Erythroblast (primary cell): ENCODE measurements around the gene TMEM170A.

Experiments used
- DNase-seq, 2 experiments: peaks; one replicate each; lab custom pipeline; 2025; lab: John Stamatoyannopoulos, UW
- GATA1 ChIP-seq: IDR thresholded peaks from 2 replicates; pipeline ENCODE4 v1.6.1; 2011; ENCODE audit warnings: low read depth, mild to moderate bottlenecking, control low read depth, low read length, moderate library complexity
- POLR2A ChIP-seq: IDR thresholded peaks from 2 replicates; pipeline ENCODE4 v1.6.1; 2011; ENCODE audit warnings: mild to moderate bottlenecking, low read length

Gene TMEM170A

DNA sequence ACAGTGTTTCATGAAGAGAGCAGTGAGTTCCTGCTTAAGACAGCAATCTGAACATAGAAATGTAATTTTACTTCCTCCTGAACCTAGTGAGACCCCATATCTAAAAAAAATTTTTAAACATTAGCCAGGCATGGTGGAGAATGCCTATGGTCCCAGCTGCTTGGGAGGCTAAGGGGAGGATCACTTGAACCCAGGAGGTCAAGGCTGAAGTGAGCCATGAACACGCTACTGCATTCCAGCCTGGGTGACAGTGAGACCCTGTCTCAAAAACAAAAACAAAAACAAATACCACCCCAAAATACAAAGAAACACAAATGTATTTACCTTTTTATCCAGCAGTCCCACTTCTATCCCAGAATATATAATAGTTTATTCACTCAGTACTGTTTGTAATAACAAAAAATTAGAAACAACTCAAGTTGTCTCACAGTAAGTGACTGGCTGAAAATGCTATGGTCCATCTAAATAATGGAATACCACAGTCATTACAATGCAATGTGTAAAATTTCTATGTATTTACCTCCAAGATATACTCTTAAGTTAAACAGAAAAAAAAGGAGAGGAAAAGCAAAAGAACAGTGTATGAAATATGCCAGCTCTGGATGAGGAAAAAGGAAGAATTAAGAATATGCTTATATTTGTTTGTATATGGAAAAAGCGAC is 47.5 kb downstream of the TMEM170A start:
- no peak for TF ChIP-seq GATA1
- no peak for TF ChIP-seq POLR2A
- no peak for DNase-seq

DNA sequence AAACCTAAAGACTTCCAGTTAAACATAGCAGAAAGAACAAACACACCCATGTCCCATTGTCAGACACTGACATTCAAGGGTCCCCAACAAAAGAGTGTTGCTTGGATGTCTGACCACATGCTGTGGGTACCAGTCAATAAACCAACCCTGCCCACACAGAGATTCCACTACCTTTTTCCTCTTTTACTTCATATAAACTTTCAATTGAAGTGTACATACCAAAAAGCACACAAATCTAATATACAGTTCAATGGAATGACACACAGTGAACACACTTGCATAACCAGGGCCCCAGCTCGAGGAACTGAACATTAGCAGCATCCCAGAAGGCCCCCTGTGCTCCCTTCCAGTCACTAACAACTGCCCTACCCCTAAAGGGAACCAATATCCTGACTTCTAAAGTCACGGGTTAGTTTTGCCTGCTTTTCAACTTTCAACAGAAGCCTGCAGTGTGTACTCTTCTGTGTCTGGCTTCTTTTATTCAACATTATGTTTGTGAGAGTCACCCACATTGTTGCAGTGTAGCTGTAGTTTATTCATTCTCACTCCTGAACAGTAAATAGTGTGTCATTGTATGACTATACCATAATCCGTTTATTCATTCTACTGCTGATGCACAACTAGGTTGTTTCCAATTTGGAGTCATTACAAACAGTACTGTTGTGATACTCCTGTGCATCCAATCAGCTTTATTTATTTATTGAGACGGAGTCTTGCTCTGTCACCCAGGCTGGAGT is 49.2 kb downstream of the TMEM170A start:
- DNase-seq, result peak in 1 of 2 experiments; percentile 38
- no peak for TF ChIP-seq POLR2A
- no peak for TF ChIP-seq GATA1

DNA sequence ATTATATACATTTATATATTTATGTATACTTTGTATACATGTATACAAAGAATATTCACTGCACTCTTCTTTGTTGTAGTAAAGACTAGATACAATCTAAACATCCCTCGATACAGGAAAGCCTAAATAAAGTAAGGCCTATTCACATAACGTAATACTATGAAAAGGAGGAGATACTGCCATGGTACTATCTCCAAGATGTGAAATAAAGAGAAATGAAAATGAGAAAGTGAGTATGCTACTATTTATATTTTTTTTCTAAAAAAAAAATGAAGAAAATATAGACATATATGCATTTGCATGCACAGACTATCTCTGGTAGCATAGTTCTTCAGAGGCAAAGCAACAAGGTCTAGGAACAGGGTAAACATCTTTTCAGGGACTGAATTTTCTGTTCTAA is 50.5 kb downstream of the TMEM170A start:
- TF ChIP-seq GATA1 (no peak), POLR2A (no peak)
- no peak for DNase-seq

DNA sequence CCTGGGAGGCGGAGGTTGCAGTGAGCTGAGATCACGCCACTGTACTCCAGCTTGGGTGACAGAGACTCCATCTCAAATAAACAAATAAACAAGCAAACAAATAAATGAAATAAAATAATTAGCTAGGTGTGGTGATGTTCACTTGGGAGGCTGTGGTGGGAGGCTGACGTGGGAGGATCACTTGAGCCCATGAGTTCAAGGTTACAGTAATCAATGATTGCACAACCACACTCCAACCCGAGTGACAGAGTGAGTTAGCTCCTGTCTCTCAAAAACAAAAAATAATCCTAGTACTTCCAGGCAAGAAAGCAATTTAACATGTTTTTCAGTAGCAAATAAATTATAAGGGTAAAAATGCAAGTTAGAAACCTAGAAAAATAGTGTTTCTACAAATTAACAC is 57.5 kb downstream of the TMEM170A start:
- no peak for DNase-seq
- TF ChIP-seq GATA1, result no peak
- no peak for TF ChIP-seq POLR2A

DNA sequence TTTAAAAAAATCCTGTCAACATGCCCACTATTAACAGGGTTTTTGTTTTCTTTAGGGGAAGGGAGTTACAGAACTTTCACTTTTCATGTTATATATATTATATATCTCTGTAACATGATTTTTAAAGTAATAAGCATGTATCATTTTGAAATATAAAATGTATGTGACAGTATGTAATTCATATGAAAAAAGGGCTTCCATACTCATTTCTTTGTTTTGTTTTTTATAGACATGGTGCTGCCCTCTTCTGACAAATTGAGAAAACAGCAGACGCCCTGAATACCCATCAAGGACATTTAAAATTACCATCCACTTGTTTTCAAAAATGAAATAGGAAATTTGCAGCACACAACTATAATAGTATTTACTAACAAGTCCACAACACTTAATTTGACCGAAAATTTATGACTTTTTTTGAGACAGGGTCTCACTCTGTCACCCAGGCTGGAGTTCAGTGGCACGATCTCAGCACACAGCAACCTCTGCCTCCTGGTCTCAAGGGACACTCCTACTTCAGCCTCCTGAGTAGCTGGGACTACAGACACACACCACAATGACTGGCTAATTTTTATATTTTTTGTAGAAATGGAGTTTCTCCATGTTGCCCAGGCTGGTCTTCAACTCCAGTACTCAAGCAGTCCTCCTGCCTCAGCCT is 61.5 kb downstream of the TMEM170A start:
- peak; percentile 52 to 73 for DNase-seq

DNA sequence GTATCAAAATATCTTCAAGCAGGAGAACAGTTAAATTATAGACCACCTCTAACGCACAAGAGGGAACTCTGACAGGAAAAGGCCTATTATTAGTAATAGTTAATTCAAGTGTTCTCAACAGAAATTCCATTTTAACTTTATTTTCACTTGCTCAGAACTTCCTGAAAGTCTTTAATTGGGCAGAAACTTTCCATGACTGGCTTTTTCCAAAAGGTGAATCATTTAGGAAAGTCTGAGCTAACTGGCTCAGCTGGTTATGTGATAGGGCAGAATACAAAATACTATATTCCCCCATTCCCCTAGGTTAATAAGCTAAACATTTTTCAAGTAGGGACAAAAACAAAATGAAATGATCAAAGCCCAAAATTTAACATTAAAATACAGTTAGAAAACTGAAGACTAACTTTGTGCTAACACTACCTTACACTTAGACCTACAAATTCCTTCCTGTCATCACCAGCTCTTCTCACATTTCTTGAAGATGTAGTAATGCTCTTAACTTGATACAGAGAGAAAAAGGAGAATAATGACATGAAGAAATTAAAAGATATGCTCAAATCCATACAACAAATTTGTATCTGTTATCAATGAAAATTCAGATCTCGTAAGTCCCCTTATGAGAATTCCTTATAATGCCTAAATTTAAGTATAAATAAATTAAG is 62.2 kb downstream of the TMEM170A start:
- no peak for DNase-seq

More for the DNA sequence above, 61.5 kb downstream of the TMEM170A start:
- TF ChIP-seq GATA1 (no peak), POLR2A (no peak)

DNA sequence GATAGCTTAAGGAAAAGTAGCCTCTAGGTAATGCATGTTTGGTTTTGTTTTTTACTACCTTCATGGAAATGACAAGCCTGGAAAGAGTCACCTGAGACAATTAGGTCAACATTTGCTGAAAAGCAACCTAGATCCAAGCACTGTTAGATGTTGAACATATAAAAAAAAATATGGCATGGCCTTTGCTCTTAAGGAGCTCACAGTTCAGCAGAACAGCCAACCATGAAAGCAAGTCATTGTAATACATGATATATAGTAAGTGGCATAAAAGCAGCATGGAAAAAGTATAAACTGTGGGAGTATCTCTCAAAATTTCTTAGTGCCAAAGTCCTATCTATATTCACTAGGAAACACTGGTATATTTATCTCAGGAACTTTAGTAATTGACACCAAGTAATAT is 62.8 kb downstream of the TMEM170A start:
- DNase-seq, result no peak
- TF ChIP-seq GATA1, result no peak
- no peak for TF ChIP-seq POLR2A

More for the DNA sequence above, 62.2 kb downstream of the TMEM170A start:
- TF ChIP-seq POLR2A, result peak; percentile 15
- no peak for TF ChIP-seq GATA1

DNA sequence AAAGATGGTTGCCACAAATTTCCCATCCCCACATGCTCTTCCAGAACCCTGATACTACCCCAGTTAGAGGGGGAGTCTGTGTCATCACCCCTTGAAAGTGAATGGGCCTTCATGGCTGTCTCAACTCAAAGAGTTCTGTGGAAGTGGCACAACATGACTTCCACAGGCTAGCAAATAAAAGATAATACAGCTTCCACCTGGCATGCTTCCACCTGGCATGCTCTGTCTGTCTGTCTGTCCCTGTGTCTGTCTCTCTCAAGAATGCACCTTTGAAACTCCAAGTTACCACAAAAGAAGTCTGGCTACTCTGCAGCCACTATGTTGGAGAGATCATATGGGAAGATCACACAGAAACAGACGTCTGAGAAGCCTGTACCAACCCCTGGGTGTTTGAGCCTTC is 66.2 kb downstream of the TMEM170A start:
- DNase-seq, result no peak
- no peak for TF ChIP-seq POLR2A
- TF ChIP-seq GATA1, result no peak

DNA sequence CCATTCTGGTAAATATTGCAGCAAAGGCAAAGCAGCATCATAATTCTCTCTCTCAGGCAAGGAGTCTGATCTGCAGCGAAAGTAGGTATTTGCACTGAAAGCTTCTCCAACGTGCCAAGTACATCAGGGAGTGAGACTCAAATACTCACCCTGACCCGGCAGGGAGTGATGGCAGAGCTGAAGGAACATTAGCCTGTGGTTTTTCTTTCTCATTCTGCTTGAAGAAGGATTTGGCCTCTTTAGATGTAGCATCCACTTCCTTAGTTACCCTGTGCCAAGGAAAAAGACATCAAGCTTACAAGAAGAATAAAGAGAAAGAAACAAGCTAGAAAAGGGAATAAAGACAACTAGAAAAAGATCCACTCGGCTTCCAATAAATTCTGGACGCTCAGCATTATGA is 69.5 kb downstream of the TMEM170A start:
- TF ChIP-seq GATA1 (no peak), POLR2A (no peak)

More for the DNA sequence above, 69.5 kb downstream of the TMEM170A start:
- no peak for DNase-seq
